ENCODE results near the gene OPA1. TPM values are rescaled to one million over a fixed set of nuclear protein-coding genes. Genes with fewer than 3 reads are reported as not detected.

The OPA1 gene
- polyA plus RNA-seq, 1 donor (not counting 4 experiments of a cell fraction or from before 2014, with no cell fraction given): 50.1 TPM

GRCh38 chr3:193621127-193621526 is 28.1 kb downstream of the OPA1 start:
- Histone ChIP-seq H3K4me2 (ENCODE audit: control insufficient read depth, extremely low read depth, insufficient read depth, low read depth, low read length) (no peak overlapping the region), H3K9ac (ENCODE audit: control insufficient read depth, extremely low read depth, insufficient read depth, low read length) (no peak overlapping the region), H3K27me3 (ENCODE audit: control insufficient read depth, extremely low read depth, insufficient read depth, low read length) (no peaks in the 10 kb centered on the region), H4K20me1 (ENCODE audit: control insufficient read depth, extremely low read depth, insufficient read depth, low read length) (no peaks in the 10 kb centered on the region), H2AFZ (ENCODE audit: control insufficient read depth, low read length) (no peak overlapping the region), H3K4me1 (ENCODE audit: control insufficient read depth, extremely low read depth, insufficient read depth, low read length) (no peaks in the 10 kb centered on the region), H3K27ac (ENCODE audit: control insufficient read depth, insufficient read depth, low read length) (no peak overlapping the region), H3K9me1 (ENCODE audit: control insufficient read depth, extremely low read depth, insufficient read depth, low read length) (no peaks in the 10 kb centered on the region), H3K9me3 (ENCODE audit: control insufficient read depth, low read depth, low read length) (no peaks in the 10 kb centered on the region), H3K79me2 (ENCODE audit: control insufficient read depth, insufficient read depth, low read length) (no peaks in the 10 kb centered on the region), H3K36me3 (ENCODE audit: control insufficient read depth in 2 of 2, extremely low read depth in 1 of 2, insufficient read depth in 2 of 2, low read length in 2 of 2) (peaks cover 0 to 8% of the 10 kb centered on the region in 2 experiments), H3K4me3 (ENCODE audit: control insufficient read depth in 2 of 3, extremely low read depth in 1 of 3, insufficient read depth in 2 of 3, low read depth in 1 of 3, low read length in 3 of 3) (no peak overlapping the region)
- dilution Hi-C loops (cut with MboI; ENCODE audit: extremely low pct_ligation_motif_present, low sequenced_read_pairs): no loop called here
- TF ChIP-seq CTCF (optimal IDR thresholded peaks at IDR 0.05 in 1 of 3, IDR thresholded peaks at IDR 0.05 in 1 of 3, conservative IDR thresholded peaks at IDR 0.05 in 1 of 3; ENCODE audit: extremely low read depth in 1 of 3, insufficient read depth in 2 of 3, low read length in 3 of 3) (no peak), EZH2 (IDR thresholded peaks at IDR 0.05; ENCODE audit: low read length) (no peak)
- DNase-seq (ENCODE audit: low read depth, low spot score) (no peak), FAIRE-seq (no peak)

- dilution Hi-C loops (cut with MboI; ENCODE audit: extremely low pct_ligation_motif_present, low sequenced_read_pairs): no loop called here
- H4K20me1 ChIP-seq (ENCODE audit: control insufficient read depth, extremely low read depth, insufficient read depth, low read length): no peaks in the 10 kb centered on the region
- FAIRE-seq (no peak), DNase-seq (ENCODE audit: low read depth, low spot score) (no peak)
- H2AFZ ChIP-seq (ENCODE audit: control insufficient read depth, low read length): no peak overlapping the region
- H3K36me3 ChIP-seq (ENCODE audit: control insufficient read depth in 2 of 2, extremely low read depth in 1 of 2, insufficient read depth in 2 of 2, low read length in 2 of 2): peaks cover 0 to 1% of the 10 kb centered on the region in 2 experiments
- H3K4me2 ChIP-seq (ENCODE audit: control insufficient read depth, extremely low read depth, insufficient read depth, low read depth, low read length): no peak overlapping the region
- no peak overlapping the region for H3K27ac ChIP-seq (ENCODE audit: control insufficient read depth, insufficient read depth, low read length)
- no peaks in the 10 kb centered on the region for H3K9me3 ChIP-seq (ENCODE audit: control insufficient read depth, low read depth, low read length)
- no peaks in the 10 kb centered on the region for H3K9me1 ChIP-seq (ENCODE audit: control insufficient read depth, extremely low read depth, insufficient read depth, low read length)
- TF ChIP-seq EZH2 (IDR thresholded peaks at IDR 0.05; ENCODE audit: low read length) (no peak), CTCF (optimal IDR thresholded peaks at IDR 0.05 in 1 of 3, IDR thresholded peaks at IDR 0.05 in 1 of 3, conservative IDR thresholded peaks at IDR 0.05 in 1 of 3; ENCODE audit: extremely low read depth in 1 of 3, insufficient read depth in 2 of 3, low read length in 3 of 3) (no peak)
- H3K4me3 ChIP-seq (ENCODE audit: control insufficient read depth in 2 of 3, extremely low read depth in 1 of 3, insufficient read depth in 2 of 3, low read depth in 1 of 3, low read length in 3 of 3): no peak overlapping the region
- no peaks in the 10 kb centered on the region for H3K4me1 ChIP-seq (ENCODE audit: control insufficient read depth, extremely low read depth, insufficient read depth, low read length)
- H3K27me3 ChIP-seq (ENCODE audit: control insufficient read depth, extremely low read depth, insufficient read depth, low read length): no peaks in the 10 kb centered on the region
- H3K79me2 ChIP-seq (ENCODE audit: control insufficient read depth, insufficient read depth, low read length): no peaks in the 10 kb centered on the region
- no peak overlapping the region for H3K9ac ChIP-seq (ENCODE audit: control insufficient read depth, extremely low read depth, insufficient read depth, low read length)
Measured at GRCh38 chr3:193630005-193630404, 37.0 kb downstream of the OPA1 start.
